Activated CD4-positive, alpha-beta T cell treated with anti-CD3 and anti-CD28 coated beads, Interleukin-2, amount 50 U/mL, for 4 hours (primary cell): ENCODE data around the gene TIAL1.
"Not testable (repeated sequence)": the region's sequence is repeated elsewhere in the genome, so short reads cannot be mapped to it uniquely, and the experiment has no call there.

ENCODE experiments used
- DNase-seq, 2 experiments: peaks; one replicate each; pipeline ENCODE4 v3.0.0-alpha.2; 2020

The TIAL1 gene

DNA sequence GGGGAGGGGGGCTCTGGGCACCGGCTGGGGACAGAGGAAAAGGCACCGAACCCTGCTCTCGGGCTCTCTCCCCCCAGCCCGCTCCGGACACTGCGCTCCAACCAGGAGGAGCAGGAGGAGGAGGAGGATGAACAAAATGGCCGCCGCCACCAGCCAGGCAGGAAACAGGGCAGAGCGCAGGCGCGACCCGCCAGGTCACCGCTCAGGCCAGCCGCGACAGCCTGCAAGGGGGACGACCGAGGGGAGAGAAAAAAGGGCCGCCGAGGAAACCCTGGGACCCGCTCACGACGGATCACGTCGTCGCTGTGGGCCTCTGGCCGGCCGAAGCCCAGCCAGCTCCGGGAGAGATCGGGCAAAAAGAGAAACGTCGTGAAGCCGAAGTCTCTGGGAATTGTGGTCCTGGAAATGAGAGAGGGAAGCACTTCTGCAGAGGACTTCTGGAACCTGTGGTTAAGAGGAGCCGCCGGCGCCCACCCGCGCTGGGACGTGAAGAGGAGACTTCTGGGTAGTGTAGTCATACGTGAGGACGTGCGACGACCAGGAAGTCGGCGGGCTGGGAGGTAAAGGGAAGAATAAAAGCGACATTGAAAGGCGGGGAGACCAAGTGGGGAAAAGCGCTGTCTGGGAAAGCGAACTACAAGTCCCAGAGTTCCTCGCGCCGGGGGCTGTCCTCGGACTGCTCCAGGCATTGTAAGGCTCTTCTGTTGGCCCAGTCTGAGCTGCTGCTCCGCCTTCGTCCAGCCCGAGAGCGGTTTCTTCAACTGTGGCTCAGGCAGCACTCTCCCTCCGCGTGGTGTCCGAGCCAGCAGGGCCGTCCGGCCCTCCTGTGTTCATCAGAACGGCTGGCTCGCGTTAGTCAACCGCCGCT is at the start of gene TIAL1:
Gene TIAL1 (minus strand): TSS at position 428 of the 868 bp plus-strand sequence. CDS start 499 bp downstream, outside the sequence.
- DNase-seq: peak; percentile 92 to 94

GRCh38 chr10:119644994-119645393 is 48.2 kb upstream of the TIAL1 start:
- DNase-seq: no peak

DNA sequence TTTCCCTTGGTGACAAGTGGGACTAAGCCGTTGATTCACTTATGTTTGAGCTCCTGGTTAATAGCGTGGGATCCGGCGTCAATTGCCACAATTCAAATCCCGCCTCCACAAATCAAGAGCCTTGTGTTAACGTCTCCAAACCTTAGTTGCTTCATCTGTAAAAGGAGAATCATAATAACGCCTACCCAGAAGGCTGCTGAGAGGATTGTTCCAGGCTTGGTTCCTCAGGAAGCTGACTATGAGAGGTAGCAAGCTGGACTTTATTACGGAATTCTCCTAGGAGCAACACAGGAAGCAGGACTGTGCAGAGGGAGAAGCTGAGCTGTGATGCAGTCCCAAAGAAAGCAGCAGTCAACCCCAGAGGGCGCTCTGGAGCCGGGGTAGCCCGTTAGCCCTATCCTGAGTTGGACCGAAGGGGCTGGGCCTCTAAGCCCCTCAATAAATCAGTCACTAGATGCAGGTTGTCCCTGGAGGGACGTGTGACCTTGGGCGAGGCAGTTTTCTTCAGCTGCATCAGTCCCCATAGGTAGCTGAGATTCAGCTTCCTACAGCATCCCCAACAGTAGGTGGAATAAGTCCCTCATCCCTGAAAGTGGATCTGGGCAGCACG is 47.5 kb upstream of the TIAL1 start:
- DNase-seq: no peak

DNA sequence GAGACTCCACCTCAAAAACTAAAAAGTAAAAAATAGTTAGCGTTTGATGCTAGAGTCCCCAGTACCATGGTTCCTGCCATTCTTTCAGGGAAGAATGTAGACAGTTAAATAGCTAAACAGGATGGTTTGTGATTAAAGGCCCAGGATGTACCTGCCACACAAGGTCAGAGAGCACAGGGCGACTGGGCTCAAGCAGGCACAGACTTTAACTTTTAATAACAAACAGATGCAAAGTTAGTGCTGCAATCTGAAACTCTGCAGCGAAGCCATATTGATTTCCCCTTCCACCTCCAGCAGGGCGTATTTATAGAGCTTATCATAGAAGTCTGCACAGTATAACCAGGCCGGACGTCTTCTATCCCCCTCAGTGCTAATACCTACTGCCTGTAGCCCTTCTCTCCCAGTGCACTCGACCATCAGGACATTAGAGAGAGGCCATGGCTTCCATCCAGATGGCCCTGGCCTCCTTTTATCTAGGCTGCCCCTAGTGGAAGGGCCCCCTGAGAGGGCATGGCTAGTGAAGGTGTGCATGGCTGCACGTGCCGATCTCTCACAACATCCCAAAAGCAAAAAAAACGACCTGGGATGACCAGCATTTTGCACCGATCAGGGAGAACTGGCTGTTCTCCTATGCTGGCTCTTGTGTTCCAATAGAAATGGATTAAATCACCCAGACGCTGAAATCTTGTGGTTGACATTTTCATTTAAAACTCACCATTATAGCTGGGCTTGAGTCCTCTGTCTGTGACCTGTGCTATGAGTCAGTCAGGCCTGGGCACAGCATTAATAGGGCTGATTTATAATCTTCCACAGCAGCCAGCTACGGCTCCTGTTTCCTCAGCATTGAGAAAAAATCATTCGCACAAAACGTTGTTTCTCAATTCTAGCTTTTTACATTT is 46.8 kb upstream of the TIAL1 start:
- DNase-seq: no peak

DNA sequence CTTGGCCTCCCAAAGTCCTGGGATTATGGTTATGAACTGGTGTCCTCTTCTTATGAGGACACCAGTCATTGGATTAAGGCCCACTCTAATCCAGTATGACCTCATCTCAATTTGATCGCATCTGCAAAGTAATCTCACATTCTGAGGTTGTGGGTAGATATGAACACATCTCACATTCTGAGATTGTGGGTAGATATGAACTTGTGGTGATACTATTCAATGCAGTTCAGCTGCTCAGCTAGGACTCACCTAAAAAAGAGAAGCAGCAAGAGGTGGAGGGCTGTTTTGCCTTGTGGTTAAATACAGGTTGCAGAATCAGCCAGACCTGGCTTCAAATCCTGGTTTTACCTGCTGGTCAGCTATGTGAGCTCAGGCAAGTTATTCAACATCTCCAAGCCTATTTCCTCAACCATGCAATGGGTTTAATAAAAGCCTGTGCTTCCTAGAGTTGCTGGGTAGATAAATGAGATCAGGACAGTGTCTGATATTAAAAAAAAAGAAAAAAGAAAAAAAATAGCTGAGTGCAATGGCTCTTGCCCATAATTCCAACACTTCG is 45.9 kb upstream of the TIAL1 start:
- no peak for DNase-seq

DNA sequence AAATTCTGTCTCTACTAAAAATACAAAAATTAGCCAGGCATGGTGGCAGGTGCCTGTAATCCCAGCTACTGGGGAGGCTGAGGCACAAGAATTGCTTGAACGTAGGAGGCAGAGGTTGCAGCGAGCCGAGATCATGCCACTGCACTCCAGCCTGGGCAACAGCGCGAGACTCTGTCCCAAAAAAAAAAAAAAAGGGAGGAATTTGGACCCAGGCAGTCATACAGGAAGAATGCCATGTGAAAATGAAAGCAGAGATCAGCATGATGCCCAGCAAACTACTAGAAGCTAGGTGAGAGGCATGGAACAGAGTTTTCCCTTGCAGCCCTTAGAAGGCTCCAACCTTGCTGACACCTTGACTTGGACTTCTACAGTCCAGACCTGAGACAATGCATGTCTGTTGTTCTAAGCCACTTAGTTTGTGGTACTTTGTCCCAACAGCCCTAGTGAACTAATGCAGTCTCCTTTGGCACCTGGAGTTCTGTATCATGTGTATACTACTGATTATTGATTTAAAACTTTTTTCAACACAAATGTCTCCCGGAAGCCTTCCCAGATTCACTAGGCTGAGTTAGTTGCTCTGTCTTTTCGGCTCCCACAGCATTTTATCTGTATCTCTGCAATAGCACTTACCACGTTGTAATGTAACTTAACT is 44.2 kb upstream of the TIAL1 start:
- no peak for DNase-seq

DNA sequence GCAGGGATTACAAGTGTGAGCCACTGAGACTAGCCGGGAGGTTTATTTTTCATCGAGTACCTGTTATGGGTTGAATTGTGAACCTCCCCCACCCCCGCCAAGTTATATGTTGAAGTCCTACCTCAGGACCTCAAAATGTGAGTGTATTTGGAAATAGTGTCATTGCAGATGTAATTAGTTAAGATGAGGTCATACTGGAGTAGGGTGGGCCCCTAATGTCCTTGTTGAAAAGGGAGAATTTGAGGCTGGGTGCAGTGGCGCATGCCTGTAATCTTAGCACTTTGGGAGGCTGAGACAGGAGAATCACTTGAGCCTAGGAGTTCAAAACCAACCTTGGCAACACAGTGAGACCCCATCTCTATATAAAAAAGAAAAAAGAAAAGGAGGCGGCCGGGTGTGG is 43.6 kb upstream of the TIAL1 start:
- no peak for DNase-seq

DNA sequence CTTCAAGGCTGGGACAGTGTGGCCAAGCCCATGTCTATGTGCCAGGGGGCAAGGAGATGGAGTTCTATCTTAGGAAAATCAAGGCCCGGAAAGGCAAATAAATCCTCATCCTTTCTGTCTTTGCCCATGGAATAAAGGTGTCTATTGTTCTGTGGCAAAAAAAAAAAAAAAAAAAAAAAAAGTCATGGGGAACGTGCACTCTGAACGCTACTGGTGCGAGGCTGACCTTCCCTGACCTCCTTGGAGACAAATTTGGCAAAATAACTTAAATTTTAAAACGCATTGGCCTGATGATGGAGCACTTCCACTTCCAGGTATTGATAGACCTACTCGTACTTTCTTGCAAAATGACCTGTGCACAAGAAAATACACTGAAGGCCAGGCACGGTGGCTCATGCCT is 42.2 kb upstream of the TIAL1 start:
- no peak for DNase-seq

- DNase-seq: no peak
Observed at GRCh38 chr10:119637631-119638030, 40.9 kb upstream of the TIAL1 start.

GRCh38 chr10:119634219-119634544 is 37.4 kb upstream of the TIAL1 start:
- no peak for DNase-seq

DNA sequence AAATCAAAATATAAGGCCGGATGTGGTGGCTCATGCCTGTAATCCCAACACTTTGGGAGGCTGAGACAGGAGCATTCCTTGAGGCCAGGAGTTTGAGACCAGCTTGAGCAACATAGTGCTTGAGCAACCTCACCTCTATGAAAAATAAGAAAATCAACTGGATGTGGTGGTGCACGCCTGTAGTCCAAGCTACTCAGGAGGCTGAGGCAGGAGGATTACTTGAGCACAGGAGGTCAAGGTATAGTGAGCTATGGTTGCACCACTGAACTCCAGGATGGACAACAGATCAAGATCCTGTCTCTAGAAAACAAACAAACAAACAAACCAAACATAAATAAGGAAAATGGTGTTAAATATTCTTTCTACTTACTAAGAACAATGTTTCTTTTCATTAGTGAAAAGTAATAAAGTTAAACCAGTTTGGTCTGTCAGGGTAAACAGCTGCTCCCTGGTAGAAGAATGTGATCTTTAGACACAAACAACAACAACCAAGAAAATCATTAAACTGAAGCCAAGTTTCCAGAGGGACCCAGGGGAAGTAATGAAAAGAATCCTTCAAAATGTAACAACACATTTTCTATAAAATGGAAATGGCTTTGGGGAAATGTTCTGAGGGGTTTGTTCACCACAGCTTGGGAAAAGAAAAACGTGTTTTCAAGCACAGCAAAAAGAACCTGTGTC is 36.9 kb upstream of the TIAL1 start:
- DNase-seq: no peak

- DNase-seq: no peak
Observed at GRCh38 chr10:119630300-119630699, 33.5 kb upstream of the TIAL1 start.

GRCh38 chr10:119625570-119626280 is 29.0 kb upstream of the TIAL1 start:
- no peak for DNase-seq

GRCh38 chr10:119621078-119621384 is 24.3 kb upstream of the TIAL1 start:
- no peak for DNase-seq

DNA sequence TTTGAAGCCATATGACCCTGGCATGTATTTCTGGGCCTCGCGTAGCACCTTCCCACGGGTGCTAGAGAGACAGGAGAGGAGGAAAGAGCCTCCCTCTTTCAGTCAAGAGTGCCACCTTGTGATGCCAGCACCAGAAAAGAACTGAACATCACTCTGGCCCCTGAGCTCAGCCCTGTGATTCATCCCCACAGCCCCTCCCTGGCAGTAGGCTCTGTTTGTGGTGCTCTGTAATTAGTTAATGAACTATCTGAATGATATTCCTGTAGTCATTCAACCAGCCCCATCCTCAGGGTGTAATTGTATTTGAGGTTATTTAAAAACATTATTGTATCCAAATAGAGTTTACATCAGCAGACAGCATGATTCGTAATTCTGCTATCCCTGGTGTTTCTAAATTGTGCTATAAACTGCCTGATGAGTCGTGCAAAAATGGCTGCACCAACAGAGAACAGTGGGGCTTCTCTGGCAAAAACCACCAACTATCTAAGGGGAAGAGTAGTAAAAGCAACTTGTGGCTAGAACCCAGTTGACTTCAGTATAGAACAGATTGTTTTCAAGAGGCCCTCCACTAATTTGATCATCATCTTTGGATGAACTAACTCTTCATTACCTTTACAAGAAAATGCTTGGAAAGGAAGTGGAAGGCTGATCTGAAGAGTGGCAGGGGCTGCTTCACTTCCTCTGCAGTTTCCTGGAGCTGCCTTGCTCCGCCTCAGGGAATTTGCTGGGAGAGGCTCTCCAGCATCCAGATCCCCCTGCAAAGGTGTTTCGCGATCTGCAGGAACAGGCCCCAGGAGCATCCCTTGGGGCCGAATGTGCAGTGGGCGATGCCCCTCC is 23.7 kb upstream of the TIAL1 start:
- no peak for DNase-seq

DNA sequence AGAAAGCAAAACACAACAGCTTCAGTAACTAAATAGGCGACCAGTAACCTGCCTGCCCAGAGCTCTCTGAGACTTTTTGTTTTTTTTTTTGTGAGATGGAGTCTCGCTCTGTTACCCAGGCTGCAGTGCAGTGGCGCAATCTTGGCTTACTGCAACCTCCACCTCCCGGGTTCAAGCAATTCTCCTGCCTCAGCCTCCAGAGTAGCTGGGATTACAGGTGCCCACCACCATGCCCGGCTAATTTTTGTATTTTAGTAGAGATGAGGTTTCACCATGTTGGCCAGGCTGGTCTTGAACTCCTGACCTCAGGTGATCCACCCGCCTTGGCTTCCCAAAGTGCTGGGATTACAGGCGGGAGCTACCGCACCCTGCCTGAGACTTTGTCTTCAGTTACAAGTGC is 23.0 kb upstream of the TIAL1 start:
- not testable (repeated sequence) for DNase-seq

DNA sequence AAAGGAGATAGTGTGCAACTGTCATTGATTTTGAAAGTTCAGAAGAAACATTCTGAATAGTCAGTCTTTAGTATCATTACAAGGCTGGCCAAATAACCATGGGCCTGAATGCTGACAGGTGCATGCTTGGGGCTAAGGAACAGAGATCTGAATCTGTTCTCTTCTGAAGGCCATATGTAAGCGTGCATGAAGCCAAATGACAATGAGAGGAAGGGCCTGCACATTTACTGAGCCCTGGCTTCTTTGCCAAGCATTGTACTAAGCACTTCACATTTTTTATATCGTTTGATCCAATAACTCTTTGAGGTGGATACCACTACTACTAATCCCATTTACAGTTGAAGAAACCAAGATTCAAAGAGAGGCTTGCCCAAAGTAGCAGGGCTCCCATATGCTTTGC is 22.5 kb upstream of the TIAL1 start:
- DNase-seq: no peak

GRCh38 chr10:119616882-119617570 is 20.3 kb upstream of the TIAL1 start:
- DNase-seq: peak; percentile 6 to 18

DNA sequence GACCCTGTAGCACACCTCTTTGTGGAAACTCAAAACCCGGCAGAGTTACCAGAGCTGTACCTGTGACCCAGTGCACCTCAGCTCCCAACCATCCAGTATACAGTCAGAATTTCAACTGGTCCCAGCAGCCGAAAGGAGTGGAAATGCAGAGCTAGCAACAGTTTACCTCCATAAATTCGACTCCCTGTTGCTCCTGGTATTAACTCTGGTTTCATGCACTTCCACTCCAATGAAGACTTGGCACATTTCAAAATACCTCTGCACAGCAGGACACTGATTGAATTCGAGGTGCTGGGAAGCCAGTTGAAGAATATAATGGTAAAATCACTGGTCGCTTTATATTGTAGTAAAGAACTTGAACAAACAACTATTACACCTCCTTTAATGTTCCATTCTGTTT is 17.9 kb upstream of the TIAL1 start:
- no peak for DNase-seq

GRCh38 chr10:119613741-119614140 is 17.0 kb upstream of the TIAL1 start:
- no peak for DNase-seq
